Hepatocyte (in vitro differentiated cells): ENCODE data around the gene CNTNAP2.

Source experiments
- EZH2 ChIP-seq: fragments of 200-600 bp; sonication (generic); IDR thresholded peaks from 2 replicates; pipeline ENCODE4 v1.6.1; 2016; ENCODE audit warnings: antibody characterized with exemption, mild to moderate bottlenecking, borderline replicate concordance
- EZH2phosphoT487 ChIP-seq: fragments of 200-600 bp; sonication (generic); IDR thresholded peaks from one replicate; pipeline ENCODE4 v1.6.1; 2018; ENCODE audit warnings: antibody characterized with exemption, mild to moderate bottlenecking, low read depth, moderate library complexity; ENCODE audit not compliant: unreplicated experiment, severe bottlenecking
- TF ChIP-seq, protein P1 (sequence below): fragments of 200-600 bp; sonication (generic); IDR thresholded peaks from 2 replicates; pipeline ENCODE4 v1.5.1; 2016; ENCODE audit warnings: antibody characterized with exemption, mild to moderate bottlenecking; ENCODE audit not compliant: poor library complexity

DNA sequence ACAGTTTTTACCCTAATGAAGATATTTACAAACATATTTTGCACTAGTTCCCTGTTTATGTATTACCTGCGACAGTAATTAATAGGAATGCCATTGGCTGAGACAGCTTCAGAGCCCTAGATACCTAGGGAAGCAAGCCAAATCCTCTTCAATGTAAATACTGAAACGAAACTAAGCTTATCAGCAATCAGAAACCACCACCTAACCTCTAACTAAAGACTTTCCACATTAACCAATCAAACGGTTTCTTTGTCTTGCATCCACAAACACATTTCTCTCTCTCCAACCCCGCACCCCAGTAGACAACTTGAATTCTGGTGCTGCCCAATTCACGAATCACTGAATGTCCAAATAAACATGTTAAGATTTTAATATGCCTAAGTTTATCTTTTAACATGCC, 1999.6 kb downstream of the CNTNAP2 start:
- TF ChIP-seq, protein P1, sequence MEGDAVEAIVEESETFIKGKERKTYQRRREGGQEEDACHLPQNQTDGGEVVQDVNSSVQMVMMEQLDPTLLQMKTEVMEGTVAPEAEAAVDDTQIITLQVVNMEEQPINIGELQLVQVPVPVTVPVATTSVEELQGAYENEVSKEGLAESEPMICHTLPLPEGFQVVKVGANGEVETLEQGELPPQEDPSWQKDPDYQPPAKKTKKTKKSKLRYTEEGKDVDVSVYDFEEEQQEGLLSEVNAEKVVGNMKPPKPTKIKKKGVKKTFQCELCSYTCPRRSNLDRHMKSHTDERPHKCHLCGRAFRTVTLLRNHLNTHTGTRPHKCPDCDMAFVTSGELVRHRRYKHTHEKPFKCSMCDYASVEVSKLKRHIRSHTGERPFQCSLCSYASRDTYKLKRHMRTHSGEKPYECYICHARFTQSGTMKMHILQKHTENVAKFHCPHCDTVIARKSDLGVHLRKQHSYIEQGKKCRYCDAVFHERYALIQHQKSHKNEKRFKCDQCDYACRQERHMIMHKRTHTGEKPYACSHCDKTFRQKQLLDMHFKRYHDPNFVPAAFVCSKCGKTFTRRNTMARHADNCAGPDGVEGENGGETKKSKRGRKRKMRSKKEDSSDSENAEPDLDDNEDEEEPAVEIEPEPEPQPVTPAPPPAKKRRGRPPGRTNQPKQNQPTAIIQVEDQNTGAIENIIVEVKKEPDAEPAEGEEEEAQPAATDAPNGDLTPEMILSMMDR: no peak
- TF ChIP-seq EZH2: no peak
- no peak for TF ChIP-seq EZH2phosphoT487
